CD4-positive, alpha-beta T cell treated with Interferon gamma for 1 hour (primary cell): ENCODE data around the gene SASH3.

ENCODE experiments used
- DNase-seq: peaks from one replicate; pipeline ENCODE4 v3.0.0-alpha.2; 2020

The SASH3 gene

DNA sequence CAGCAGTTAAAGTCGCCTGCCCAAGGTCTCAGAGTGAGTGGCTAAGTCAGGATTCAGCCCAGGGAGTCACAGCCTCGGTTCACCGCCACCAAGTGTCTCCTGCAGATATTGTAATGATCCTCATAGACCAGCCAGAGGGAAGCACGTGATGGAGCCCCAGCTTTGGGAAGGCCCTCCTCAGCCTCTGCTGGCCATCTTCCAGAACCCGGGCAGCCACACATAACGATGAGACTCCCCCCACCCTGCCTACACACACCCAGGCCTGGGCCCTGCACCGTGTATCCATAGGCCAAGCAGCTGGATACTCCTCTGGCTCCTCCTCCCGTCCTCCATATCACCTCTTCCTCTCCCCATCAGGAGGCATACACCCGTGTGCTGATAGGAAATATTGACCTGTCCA is 19.6 kb upstream of the SASH3 start:
- no peak for DNase-seq

DNA sequence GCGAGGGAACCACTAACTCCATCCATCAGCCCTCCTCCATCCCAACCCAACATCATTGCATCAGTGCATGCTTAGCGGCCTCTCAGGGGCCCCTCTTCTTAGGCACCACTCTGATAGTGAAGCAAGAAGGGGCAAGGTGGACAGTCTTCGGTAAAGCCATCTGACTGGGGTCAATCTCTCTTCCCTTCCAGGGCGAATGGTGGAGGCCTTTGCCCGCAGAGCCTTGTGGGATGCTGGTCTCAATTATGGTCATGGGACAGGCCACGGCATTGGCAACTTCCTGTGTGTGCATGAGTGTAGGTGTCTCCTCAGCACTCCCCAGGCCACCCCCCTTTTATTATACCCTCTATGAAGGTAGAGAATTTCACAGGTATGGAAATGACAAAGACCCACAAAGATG is 18.8 kb upstream of the SASH3 start:
- no peak for DNase-seq

DNA sequence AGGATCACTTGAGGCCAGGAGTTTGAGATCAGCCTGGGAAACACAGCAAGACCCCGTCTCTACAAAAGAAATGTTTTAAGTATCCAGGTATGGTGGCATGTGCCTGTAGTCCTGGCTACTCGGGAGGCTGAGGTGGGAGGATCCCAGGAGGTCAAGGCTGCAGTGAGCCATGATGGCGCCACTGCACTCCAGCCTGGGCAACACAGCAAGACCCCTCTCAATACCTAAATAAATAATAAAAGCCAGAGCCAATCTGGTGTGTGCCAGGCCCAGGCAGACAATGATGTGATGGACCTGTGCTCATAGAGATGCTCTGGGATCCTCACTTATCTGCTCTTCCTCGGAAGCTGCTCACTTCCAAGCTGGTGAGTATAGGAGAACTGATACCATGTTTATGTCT is 18.2 kb upstream of the SASH3 start:
- DNase-seq: no peak

DNA sequence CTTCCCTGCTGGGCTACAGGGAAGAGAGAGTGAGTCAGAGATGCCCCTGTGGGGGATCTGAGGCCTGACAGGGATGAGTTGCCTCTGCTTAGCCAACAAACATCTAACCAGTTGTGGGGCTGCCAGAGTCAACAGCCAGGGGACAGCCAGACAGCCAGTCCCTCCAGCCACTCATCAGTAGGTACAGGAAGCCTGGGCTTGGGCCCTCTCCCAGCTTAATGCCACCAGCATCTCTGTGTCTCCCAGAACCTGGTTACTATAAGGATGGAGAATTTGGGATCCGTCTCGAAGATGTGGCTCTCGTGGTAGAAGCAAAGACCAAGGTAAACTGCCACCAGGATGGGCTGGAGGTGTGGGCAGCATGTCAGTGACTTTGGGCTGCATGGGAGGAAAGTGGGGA is 17.3 kb upstream of the SASH3 start:
- no peak for DNase-seq

DNA sequence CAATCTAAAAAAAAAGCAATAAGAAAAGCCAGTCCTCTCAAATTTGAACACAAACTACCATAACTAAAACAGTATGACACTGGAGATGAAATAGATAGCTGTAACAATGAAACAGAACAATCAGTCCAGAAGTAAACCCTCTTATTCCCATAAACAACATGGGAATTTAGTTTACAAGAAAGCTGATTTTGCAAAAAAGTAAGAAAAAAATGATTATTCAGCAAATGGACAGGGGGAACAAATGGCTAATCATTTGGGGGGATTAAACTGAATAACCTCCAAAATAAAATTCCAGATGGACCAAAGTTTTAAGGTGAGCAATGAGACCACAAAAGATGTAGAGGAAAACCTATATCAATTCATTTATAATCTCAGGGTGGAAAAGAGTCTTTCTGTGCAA is 16.1 kb upstream of the SASH3 start:
- DNase-seq: no peak

DNA sequence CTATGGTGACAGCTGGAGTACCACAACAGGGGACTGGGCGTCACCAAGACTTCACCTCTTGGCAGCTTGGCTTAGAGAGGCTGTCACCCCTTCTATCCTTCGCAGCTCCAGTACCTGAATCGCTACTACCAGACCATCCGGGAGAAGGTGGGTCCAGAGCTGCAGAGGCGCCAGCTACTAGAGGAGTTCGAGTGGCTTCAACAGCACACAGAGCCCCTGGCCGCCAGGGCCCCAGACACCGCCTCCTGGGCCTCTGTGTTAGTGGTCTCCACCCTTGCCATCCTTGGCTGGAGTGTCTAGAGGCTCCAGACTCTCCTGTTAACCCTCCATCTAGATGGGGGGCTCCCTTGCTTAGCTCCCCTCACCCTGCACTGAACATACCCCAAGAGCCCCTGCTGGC is 11.6 kb upstream of the SASH3 start:
- DNase-seq: no peak

DNA sequence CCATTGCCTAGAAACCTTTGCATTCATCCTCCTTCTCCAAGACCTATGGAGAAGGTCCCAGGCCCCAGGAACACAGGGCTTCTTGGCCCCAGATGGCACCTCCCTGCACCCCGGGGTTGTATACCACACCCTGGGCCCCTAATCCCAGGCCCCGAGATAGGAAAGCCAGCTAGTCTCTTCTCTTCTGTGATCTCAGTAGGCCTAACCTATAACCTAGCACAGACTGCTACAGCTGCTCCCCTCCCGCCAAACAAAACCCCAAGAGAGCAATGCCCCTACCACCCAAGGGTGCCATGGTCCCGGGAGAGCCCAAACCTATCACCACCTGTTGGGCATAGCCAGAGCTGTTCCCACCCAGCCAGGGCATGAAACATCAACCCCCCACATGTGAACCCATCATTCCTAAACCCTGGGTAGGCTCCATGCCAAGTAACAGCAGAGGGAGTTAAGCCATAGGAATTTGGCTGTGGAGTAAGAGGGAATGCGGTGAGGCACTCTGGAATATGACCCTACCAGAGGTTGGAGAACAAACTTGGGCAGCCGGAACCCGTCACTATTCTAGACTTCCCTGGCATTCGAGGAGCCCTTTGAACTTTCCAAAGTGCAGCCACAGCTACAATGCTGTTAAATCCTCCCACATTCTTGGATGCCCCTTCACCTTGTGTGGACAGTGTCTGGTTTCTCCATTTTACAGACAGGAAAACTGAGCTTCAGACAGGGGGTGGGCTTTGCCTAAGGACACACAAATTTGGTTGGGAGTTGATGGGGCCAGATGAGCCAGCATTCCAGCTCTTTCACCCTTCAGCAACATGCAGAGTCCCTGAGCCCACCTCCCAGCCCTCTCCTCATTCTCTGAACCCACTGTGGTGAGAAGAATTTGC is 10.9 kb upstream of the SASH3 start:
- DNase-seq: no peak

DNA sequence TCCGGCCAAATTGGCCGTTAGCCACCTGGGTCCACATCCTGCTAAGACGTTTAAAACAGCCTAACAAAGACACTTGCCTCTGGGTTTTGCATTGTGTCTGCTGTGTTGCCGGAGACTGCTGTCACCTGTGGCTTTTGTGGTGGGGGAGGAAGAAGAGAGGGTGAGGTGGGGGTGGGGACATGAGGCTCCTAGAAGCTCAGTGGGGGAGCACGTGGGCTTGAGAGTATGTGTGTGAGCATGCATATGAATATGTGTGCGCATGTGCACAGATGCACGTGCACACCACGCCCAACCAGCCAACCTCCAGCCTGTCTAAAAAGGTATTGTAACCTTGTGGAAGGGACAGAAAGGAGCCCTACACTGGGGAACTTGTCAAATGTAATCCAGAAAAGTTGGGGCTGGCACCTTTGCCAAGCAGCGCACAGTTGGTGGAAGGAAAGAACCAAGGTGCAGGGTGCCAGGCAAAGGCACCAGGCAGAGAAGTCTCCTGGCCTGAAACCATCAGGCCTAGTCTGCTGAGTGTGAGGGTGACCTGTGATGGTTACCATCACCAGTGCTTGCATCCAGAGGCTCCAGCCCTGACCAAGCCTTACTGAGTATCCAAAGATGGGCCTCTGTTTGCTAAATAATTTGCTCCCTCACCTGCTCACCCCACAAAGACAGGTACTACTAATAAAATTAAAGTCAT is 10.1 kb upstream of the SASH3 start:
- peak; percentile 85 for DNase-seq

DNA sequence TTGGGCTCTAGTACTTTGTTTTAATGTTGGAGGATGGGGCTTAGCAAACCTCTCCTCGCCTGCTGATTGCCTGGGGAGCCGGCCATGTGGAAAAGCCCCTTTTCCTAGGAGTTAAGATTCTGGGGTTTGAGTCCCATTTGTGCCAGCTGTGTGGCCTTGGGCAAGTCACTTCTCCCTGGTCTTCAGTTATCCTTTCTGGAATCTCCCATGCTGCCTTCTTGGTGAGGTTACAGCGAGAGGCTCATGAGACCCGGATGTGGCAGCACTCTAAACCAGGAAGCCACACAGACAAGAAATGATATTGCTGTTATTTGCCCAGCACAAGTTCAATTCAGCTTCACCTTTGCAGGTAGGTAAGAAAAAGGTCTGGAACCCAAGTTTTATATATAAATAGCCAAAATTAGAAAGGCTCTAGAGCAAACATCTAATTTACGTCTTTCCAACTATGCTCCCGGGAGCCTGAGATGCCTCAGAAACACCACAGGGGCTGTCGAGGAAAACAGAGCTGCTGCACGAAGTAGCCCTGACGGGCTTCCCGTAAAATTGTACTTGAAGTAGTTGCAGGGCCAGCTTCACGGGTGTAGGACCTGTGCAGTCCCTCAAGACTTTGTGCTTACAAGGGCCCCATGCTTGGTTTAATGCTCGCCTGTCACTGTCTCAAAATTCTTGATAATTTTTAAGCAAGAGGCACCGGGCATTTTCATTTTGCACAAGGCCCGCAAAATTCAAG is 8.3 kb upstream of the SASH3 start:
- peak; percentile 36 for DNase-seq

DNA sequence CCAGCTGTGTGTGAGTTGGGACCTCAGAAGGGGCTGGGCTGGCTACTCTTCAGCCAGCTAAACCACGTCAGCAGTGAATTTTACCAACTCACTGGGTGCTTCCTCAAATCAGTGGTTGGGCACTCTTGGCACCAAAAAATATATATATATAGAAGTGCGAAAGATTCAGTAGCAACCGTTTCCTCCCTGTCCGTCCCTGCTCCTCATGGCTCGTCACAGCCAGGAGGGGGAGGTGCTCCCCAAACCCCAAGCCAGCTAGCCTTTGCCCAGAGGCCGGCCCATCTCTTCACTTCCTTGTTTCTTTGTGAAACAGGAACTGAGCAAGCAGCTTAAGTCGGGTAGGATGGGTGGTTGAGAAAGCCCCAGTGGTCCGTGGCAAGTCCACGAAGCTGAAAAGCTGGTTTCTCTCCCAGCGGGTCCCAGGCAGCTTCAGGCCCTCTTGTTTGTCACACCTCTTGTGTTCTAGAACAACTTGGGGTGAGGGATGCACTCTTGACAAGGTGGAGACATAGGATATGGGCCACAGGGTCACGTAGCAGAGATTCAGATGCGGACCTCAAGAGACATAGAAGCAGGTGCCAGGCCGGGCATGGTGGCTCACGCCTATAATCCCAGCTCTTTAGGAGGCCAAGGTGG is 6.8 kb upstream of the SASH3 start:
- DNase-seq: peak; percentile 90

DNA sequence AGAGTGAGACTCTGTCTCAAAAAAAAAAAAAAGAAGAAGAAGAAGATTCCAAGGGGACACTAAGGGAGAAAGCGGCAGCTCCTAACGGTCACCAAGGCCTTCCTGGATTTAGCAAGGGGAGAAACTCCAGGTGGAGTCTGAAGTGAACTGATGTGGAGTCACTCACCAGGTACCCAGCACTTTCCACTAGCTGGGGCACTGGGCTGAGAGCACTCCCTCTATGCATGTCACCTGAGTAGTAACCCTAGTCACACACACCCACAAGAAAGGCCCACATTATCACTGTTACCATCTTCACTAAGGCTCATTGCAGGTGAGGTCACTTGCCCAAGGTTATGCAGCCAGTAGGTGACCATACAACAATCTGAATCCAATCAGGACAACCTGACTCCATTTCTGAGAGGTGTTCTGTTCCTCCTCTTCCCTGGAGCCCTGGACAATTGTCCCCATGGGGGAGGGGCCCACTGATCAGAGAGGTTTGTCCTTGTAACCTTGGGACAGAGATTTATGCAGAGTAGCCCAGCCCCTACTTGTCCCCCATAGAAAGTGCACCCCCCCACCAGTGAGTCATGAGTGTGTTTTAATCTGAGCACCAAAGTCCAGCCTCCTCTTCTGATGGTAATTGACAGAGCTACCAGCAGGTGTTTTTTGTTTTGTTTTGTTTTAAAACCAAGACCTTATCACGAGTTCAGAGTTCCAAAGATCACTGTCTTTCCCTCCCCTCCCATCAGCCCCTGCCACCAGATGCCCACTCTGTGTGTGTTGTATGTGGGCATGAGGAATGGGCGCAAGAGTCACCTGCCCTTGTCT is 5.9 kb upstream of the SASH3 start:
- no peak for DNase-seq

DNA sequence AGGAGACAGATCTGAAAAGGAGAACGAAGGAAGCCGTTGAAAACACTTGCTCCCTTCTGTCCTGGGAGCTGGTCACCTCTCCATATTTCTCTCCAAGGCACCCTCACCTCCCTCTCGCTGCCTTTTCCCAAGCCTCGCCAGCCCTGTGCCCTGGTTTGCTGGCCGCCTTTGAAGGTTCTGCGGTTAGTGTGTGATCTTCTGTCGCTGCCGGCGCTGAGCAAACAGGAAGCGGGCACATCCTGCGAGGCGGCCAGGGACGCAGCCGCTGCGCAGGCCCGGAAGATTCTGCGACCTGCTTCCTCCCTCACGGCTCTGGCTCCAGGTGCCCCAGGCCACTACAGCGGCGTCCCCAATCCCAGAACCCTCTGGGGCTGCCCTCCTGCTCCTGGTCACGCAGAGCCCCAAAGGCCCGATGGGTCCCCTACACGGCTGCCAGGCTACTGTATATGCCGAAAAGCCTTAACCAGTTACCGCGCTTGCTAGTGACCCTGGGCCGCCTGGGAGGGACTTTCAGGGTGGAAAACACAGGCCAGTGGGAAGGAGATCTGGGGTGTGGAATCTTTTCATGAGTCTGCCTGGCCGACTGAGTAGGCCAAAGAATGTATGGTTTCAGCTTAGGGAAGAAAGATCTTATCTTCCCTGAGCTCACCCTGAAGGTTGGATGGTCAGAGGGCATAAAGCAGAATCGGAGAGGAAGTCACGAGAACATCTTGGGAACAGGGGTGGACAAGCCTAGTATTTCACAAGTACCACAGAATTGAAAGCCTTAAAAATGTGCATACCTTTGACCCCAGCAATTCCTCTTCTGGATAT is 2.3 kb upstream of the SASH3 start:
- DNase-seq: peak; percentile 81

DNA sequence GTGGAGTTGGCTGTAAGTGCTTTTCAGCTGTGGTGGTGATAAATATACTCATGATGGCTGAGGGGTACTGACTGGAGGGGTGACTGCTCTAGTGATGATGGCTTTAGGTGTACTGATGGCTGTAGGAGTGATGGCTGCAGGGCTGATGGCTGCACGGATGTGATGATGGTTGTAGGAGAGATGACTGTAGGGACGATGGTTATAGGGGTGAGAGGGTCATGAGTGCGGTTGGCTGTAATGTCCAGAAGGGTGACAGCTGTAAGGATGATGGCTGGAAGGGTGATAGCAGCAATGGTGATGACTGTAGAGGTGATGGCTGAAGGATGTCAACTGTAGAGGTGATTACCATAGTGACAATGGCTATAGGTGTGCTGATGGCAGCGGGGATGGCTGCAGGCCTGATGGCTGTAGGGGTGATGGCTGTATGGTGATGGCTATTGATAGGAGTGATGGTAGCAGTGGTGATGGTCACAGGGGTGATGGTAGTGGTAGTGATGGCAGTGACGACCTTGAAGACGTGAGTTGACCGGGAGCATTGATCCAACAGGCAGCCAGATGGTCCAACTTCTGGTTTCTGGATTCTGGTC is 570 bp upstream of the SASH3 start:
- no peak for DNase-seq

DNA sequence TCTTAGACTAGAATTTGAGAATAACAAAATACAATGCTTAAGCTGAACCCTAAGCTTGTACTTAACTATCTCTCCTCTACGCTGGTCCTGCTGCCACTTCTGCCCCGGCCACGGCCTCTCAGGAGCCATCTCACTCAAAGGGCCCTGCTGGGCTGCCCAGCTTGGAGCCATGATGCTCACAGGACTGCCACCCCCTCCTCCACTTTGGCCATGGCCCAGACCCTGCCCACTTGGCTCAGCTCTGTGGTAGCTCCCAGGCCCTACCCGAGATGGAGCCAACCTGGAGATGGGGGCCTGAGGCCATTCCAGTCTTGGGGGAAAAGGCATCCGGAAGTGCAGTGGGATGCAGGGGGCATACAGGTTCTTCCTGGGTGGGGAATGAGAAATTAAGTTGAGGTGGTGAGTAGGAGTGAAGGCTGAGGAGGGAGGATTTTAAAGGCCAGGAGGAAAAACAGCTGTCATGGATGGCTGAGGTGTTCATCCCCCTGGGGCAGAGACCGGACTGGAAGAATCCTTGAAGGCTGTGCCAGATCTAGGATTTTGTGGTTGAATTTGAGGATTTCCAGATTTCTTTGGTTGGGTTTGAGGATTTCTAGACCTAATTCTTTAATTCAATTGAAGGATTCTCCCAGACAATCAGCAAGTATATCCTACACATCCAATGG is 824 bp downstream of the SASH3 start:
- no peak for DNase-seq

DNA sequence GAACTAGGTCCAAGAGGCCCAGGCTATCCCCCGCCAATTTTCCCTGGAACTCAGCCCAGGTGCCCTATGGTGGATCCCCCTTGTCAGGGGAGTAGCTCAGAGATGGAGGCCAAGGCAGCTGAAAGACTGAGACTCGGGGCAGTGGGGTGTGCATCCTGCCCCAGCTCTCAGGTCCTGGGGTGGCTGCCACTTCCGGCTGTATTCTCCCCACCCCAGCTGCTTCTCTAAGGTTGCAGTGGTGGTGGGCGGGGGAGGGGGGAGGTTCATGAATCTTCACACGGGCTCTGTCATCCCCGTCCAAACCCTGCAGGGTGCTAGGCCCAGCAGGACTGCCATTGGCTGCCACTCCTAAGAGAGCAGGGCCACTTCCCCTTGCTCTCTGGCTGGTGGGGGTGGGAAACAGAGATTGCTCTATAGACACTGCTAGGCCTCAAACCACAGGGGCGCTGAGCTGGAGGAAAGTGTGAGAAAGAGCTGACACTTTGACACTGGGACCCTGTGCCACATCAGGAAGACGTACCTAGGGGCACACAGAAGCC is 1.5 kb downstream of the SASH3 start:
- peak; percentile 91 for DNase-seq

DNA sequence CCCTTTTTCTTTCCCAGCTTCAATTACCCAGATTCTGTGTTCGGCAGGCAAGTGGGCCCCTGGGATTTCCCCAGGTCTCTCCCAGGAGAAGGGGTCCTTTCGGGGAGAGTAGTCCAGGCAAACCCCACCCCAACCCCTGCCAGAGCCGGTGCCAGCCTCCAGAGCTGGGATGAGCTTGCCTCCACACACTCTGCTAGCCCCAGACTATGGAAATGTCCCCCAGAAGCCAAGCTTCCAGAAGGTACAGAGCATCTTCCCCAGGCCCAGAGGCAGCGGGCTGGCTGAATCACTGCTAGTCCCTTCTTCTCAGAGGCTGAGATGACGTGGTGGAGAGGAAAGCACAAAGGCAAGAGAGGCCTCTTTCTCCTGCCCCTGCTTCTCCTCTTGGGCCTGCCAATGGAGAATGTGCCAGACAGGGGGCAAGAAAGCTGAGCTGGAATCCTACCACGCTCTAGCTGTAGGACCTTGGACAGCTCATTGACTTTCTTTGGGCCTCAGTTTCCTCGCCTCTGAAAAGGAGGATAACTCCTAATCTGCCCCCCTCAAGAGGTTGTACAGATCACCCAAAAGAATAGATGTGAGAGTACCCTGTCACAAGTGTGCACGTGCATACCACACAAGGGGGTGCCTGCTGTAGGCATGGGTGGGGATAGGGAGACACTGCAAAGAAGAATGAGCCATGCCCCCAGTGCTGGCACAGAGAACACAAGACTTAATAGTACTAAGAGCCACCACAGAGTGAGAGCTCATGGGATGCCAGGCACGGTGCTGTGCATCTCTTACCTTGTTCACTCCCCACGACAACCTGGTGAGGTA is 2.1 kb downstream of the SASH3 start:
- no peak for DNase-seq

DNA sequence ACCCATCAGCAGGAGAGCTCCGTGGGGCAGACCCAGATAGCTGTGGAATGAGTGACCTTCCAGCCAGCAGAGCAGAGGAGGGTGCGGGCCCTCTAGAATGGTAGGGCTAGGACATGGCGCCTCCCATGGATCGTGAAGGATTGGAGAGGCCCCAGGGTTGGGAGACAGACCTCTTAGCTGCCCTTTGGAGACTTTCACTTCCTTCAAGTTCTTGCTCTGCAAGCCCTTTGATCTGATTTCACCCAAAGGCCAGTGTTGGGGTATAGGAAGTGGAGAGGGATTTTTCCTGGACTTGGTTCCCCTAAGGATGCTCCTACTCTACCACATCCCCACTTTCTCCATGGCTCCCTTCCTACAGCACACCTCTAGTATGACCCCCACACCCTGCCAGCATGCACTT is 3.0 kb downstream of the SASH3 start:
- no peak for DNase-seq

DNA sequence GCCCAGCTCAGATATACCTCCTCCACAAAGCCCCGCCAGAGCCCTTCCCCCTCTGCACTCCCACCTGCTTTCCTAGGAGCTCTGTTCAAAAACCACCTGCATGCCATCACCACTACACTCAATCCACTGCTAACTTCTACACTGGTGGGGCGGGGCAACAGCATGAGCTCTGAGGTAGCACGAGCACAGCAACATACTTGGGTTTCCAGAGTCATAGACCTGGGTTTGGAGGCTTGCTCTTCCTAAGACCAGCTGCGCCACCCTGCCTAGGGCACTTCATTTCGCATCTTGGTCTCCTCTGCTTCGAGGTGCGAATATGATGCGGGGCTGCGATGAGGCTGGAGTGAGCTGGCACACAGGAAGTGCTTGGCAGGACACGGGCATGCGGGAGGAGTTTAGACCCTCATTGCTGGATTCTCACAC is 3.6 kb downstream of the SASH3 start:
- no peak for DNase-seq

DNA sequence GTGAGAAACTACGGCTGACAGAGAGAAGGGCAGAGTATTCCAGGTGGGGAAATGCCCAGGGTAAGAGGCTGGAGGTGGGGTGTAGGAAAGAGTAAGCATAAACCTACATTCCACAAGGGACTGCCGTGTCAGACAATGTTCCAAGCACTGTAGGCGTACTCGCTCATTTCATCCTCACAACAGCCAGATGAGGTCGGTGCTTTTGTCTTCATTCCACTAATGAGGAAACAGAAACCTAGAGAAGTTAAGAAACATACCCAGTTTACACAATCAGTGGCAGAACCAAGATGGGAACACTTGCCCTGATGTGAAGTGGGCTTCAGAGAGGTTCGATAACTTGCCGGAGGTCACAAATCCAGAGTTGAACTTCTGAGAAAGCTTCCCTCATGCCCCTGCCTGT is 4.6 kb downstream of the SASH3 start:
- no peak for DNase-seq
